Measurements from ENCODE around the gene TNRC18.

DNA sequence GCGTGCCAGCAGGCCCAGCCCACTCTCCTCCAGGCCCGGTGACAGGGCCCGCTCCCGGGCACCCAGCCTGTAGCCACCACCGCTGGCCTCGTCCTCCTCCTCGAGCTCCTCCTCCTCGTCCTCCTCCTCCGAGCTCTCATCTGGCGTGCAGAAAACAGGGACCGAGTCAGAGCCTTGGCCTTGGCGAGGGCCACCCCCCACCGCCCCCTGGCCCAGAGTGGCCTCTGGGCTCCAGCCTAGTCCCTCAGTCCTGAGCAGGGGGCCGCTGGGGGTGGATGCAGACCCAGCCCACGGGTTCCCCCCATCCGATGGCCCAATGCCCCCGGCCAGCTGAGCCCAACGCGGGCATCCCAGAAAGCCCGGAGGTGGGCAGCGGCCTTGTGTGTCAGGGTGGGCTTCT is 78.0 kb downstream of the TNRC18 start:
- TF ChIP-seq, protein P1, sequence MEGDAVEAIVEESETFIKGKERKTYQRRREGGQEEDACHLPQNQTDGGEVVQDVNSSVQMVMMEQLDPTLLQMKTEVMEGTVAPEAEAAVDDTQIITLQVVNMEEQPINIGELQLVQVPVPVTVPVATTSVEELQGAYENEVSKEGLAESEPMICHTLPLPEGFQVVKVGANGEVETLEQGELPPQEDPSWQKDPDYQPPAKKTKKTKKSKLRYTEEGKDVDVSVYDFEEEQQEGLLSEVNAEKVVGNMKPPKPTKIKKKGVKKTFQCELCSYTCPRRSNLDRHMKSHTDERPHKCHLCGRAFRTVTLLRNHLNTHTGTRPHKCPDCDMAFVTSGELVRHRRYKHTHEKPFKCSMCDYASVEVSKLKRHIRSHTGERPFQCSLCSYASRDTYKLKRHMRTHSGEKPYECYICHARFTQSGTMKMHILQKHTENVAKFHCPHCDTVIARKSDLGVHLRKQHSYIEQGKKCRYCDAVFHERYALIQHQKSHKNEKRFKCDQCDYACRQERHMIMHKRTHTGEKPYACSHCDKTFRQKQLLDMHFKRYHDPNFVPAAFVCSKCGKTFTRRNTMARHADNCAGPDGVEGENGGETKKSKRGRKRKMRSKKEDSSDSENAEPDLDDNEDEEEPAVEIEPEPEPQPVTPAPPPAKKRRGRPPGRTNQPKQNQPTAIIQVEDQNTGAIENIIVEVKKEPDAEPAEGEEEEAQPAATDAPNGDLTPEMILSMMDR (IDR thresholded peaks at IDR 0.05; ENCODE audit: poor library complexity): no peak
- TF ChIP-seq EZH2 (IDR thresholded peaks at IDR 0.05; ENCODE audit: borderline replicate concordance) (no peak), EZH2phosphoT487 (IDR thresholded peaks at IDR 0.05; ENCODE audit: low read depth, severe bottlenecking, unreplicated experiment) (no peak)
